H1 (cell line): ENCODE data around the gene SENP6.

ENCODE experiments used
- CTBP2 ChIP-seq: IDR thresholded peaks from 2 replicates; pipeline ENCODE4 v1.7.0; 2011; ENCODE audit warnings: borderline replicate concordance, mild to moderate bottlenecking, moderate library complexity, mixed read lengths, low read length; ENCODE audit not compliant: insufficient read depth, insufficient read length
- GTF2F1 ChIP-seq: IDR thresholded peaks from 2 replicates; pipeline ENCODE4 v1.6.1; 2012; ENCODE audit warnings: low read depth, low read length, improper control_type of control experiment, borderline replicate concordance
- POLR2A ChIP-seq, 2 experiments: IDR thresholded peaks; 1 replicate in 1 of 2; 2 replicates in 1 of 2; pipeline ENCODE4 v1.6.1; 2011; ENCODE audit warnings: low read depth in 2 of 2, low read length in 2 of 2, mild to moderate bottlenecking in 2 of 2; ENCODE audit errors: control extremely low read depth in 1 of 2
- TF ChIP-seq, protein P1 (sequence below), 3 experiments: IDR thresholded peaks; 1 replicate in 2 of 3; 2 replicates in 1 of 3; pipeline versions ENCODE4 v1.5.1 to v1.6.1; 2011; ENCODE audit warnings: low read length in 3 of 3, mild to moderate bottlenecking in 3 of 3, inconsistent platforms in 2 of 3, low read depth in 1 of 3, moderate library complexity in 1 of 3; ENCODE audit not compliant: insufficient read depth in 1 of 3; ENCODE audit errors: control extremely low read depth in 1 of 3

DNA sequence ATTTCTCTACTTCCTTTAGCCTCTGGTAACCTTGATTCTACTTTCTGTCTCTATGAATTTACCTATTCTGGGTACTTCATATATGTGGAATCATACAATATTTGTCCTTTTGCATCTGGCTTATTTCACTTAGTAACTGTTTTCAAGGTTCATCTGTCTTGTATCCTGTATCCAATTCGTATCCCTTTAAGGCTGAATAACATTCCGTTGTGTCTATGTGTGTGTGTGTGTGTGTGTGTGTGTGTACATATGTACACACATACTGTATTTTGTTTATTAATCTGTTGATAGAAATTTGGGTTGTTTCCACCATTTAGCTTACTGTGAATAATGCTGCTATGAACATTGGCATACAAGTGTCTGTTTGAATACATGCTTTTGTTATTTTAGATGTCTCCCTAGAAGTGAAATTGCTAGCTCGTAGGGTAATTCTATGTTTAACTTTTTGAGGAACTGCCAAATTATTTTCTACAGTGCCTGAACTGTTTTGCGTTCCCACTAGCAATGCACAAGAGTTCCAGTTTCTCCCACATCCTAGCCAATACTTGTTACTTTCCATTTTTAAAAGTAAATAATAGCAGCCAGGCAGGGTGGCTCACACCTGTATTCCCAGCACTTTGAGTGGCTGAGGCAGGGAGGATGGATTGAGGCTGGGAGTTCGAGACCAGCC, 17.7 kb downstream of the SENP6 start:
- TF ChIP-seq, protein P1, sequence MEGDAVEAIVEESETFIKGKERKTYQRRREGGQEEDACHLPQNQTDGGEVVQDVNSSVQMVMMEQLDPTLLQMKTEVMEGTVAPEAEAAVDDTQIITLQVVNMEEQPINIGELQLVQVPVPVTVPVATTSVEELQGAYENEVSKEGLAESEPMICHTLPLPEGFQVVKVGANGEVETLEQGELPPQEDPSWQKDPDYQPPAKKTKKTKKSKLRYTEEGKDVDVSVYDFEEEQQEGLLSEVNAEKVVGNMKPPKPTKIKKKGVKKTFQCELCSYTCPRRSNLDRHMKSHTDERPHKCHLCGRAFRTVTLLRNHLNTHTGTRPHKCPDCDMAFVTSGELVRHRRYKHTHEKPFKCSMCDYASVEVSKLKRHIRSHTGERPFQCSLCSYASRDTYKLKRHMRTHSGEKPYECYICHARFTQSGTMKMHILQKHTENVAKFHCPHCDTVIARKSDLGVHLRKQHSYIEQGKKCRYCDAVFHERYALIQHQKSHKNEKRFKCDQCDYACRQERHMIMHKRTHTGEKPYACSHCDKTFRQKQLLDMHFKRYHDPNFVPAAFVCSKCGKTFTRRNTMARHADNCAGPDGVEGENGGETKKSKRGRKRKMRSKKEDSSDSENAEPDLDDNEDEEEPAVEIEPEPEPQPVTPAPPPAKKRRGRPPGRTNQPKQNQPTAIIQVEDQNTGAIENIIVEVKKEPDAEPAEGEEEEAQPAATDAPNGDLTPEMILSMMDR (IDR thresholded peaks at IDR 0.05; ENCODE audit: control extremely low read depth in 1 of 3, insufficient read depth in 1 of 3, low read depth in 1 of 3, low read length in 3 of 3), result no peak
- TF ChIP-seq CTBP2 (no peak), GTF2F1 (no peak), POLR2A (IDR thresholded peaks at IDR 0.05; ENCODE audit: control extremely low read depth in 1 of 2, low read depth in 2 of 2, low read length in 2 of 2) (no peak)
